Caco-2 (cell line): ENCODE data around the gene ZMYND15. TPM values are rescaled to one million over a fixed set of nuclear protein-coding genes. Genes with fewer than 3 reads are reported as not detected.
A peak's percentile ranks its signal among the peaks of the same experiment; 100 is the strongest.

Experiments
- BruUV-seq: library from RNA; stranded (reverse); fragments of 400-500 nt; replicated peaks from 2 replicates; lab custom pipeline; 2021; lab: Mats Ljungman, UMichigan
- CTCF ChIA-PET: fragments of 300-600 bp; sonication (Branson Sonifier 250); formaldehyde crosslinking; loops from one replicate; lab custom pipeline; 2022; ENCODE audit warnings: antibody characterized with exemption; lab: Charles Lee
- POLR2A ChIA-PET: fragments of 300-600 bp; sonication (Branson Sonifier 250); formaldehyde crosslinking; loops from one replicate; lab custom pipeline; 2022; ENCODE audit warnings: antibody characterized with exemption; lab: Charles Lee
- DNase-seq, 2 experiments: peaks; one replicate each; pipeline versions ENCODE4 v3.0.0 to v3.0.0-alpha.2; 2020 to 2022
- H3K27me3 ChIP-seq: replicated peaks from 2 replicates; pipeline ENCODE4 v1.6.0; 2011; ENCODE audit warnings: low read length; ENCODE audit not compliant: control insufficient read depth, insufficient read depth
- H3K36me3 ChIP-seq: 2 replicates; pipeline ENCODE4 v1.5.1; 2011; ENCODE audit warnings: low read length; ENCODE audit not compliant: control insufficient read depth, insufficient read depth
- H3K4me1 ChIP-seq: fragments of 250-450 bp; sonication (Bioruptor Pico); 2 replicates; pipeline ENCODE4 v1.5.1; 2020; ENCODE audit warnings: mild to moderate bottlenecking
- H3K4me3 ChIP-seq: 2 replicates; pipeline ENCODE4 v1.5.1; 2011; ENCODE audit warnings: low read depth, mild to moderate bottlenecking, control low read depth, low read length
- H3K9me3 ChIP-seq: fragments of 250-450 bp; sonication (Bioruptor Pico); 2 replicates; pipeline ENCODE4 v1.5.1; 2020; ENCODE audit warnings: mild to moderate bottlenecking, moderate library complexity
- H3K27ac Mint-ChIP-seq: one replicate; pipeline ENCODE4 v1.8.0; 2022; ENCODE audit warnings: mixed read lengths; ENCODE audit not compliant: unreplicated experiment
- H3K27me3 Mint-ChIP-seq: one replicate; pipeline ENCODE4 v1.8.0; 2022; ENCODE audit warnings: mixed read lengths; ENCODE audit not compliant: insufficient read depth, unreplicated experiment
- H3K36me3 Mint-ChIP-seq: one replicate; pipeline ENCODE4 v1.8.0; 2022; ENCODE audit warnings: mild to moderate bottlenecking, mixed read lengths; ENCODE audit not compliant: insufficient read depth, unreplicated experiment
- H3K4me1 Mint-ChIP-seq: one replicate; pipeline ENCODE4 v1.8.0; 2022; ENCODE audit warnings: low read depth, mixed read lengths; ENCODE audit not compliant: unreplicated experiment
- H3K4me3 Mint-ChIP-seq: one replicate; pipeline ENCODE4 v1.8.0; 2022; ENCODE audit warnings: mild to moderate bottlenecking, moderate library complexity, mixed read lengths; ENCODE audit not compliant: unreplicated experiment
- H3K9me3 Mint-ChIP-seq: one replicate; pipeline ENCODE4 v1.8.0; 2022; ENCODE audit warnings: mixed read lengths; ENCODE audit not compliant: unreplicated experiment
- intact Hi-C: fragments of 100-400 bp; cut with micrococcal nuclease; formaldehyde crosslinking; loops from one replicate; pipeline ENCODE4 v1.10.0; 2022; ENCODE audit not compliant: unreplicated experiment
- total RNA-seq: library from RNA; stranded (reverse); gene quantifications from 2 replicates; pipeline ENCODE4 v1.2.3, GENCODE V29; 2022
- TF ChIP-seq, protein P1 (sequence below), 2 experiments: fragments of 200-600 bp in 1 of 2; IDR thresholded peaks; 1 replicate in 1 of 2; 2 replicates in 1 of 2; pipeline versions ENCODE4 v1.5.1 to v1.8.0; 2011 to 2022; ENCODE audit warnings: antibody characterized with exemption in 1 of 2, control low read depth in 1 of 2, inconsistent platforms in 1 of 2, low read depth in 1 of 2, low read length in 1 of 2, mild to moderate bottlenecking in 1 of 2, moderate library complexity in 1 of 2; ENCODE audit not compliant: insufficient read depth in 1 of 2, severe bottlenecking in 1 of 2, unreplicated experiment in 1 of 2

Gene ZMYND15
- total RNA-seq, 1 experiment from 2014 or later: 3.5 TPM

DNA sequence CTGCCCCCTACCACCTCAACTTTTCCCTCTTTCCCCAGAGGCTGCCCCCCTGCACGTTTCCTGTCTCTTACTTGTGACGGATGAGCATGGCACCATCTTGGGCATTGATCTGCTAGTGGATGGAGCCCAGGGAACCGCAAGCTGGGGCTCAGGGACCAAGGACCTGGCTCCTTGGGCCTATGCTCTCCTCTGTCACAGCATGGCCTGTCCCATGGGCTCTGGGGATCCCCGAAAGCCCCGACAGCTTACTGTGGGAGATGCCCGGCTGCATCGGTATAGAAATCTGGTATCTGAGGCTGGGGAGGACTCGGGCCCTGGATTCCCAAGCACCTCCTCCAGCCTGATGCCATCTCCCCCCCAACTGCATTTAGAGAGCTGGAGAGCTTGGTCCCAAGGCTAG, 1.9 kb downstream of the ZMYND15 start:
- Histone ChIP-seq H3K4me1 (no peaks in the 10 kb centered on the region), H3K4me3 (no peak overlapping the region), H3K9me3 (no peaks in the 10 kb centered on the region), H3K36me3 (no peaks in the 10 kb centered on the region), H3K27me3 (no peaks in the 10 kb centered on the region)
- TF ChIP-seq, protein P1, sequence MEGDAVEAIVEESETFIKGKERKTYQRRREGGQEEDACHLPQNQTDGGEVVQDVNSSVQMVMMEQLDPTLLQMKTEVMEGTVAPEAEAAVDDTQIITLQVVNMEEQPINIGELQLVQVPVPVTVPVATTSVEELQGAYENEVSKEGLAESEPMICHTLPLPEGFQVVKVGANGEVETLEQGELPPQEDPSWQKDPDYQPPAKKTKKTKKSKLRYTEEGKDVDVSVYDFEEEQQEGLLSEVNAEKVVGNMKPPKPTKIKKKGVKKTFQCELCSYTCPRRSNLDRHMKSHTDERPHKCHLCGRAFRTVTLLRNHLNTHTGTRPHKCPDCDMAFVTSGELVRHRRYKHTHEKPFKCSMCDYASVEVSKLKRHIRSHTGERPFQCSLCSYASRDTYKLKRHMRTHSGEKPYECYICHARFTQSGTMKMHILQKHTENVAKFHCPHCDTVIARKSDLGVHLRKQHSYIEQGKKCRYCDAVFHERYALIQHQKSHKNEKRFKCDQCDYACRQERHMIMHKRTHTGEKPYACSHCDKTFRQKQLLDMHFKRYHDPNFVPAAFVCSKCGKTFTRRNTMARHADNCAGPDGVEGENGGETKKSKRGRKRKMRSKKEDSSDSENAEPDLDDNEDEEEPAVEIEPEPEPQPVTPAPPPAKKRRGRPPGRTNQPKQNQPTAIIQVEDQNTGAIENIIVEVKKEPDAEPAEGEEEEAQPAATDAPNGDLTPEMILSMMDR (IDR thresholded peaks at IDR 0.05; ENCODE audit: insufficient read depth in 1 of 2, low read depth in 1 of 2, low read length in 1 of 2, severe bottlenecking in 1 of 2, unreplicated experiment in 1 of 2): no peak
- no peak for DNase-seq
- intact Hi-C loops: no loop called here
- Mint-ChIP-seq H3K27ac (no peak overlapping the region), H3K9me3 (no peaks in the 10 kb centered on the region), H3K27me3 (no peaks in the 10 kb centered on the region), H3K36me3 (peaks cover 6% of the 10 kb centered on the region), H3K4me3 (peak overlapping the region; percentile 16), H3K4me1 (no peaks in the 10 kb centered on the region)
- ChIA-PET POLR2A (no interaction called here), CTCF (no interaction called here)
- BruUV-seq: no TSS peak

DNA sequence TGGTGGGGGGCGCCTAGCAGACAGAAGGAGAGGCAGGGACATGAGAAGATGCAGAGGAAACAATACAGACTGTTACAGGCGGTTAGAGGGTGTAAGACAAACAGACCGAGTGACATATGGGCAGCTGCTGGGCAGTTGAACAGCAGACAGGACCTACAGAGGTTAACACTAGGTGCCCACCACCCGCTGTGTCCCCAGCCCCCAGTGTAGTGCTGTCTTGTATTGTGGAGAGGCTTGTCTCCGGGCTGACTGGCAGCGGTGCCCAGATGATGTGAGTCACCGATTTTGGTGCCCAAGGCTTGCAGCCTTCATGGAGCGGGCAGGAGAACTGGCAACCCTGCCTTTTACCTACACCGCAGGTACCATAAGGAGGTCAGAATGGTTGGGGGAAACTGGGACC, 2.5 kb downstream of the ZMYND15 start:
- no peak for DNase-seq
- TF ChIP-seq, protein P1 (IDR thresholded peaks at IDR 0.05; ENCODE audit: insufficient read depth in 1 of 2, low read depth in 1 of 2, low read length in 1 of 2, severe bottlenecking in 1 of 2, unreplicated experiment in 1 of 2): no peak
- H3K27me3 ChIP-seq: no peaks in the 10 kb centered on the region
- no peak overlapping the region for H3K4me3 ChIP-seq
- Mint-ChIP-seq H3K9me3 (no peaks in the 10 kb centered on the region), H3K4me1 (no peaks in the 10 kb centered on the region), H3K27me3 (no peaks in the 10 kb centered on the region), H3K4me3 (no peak overlapping the region), H3K36me3 (peaks cover 6% of the 10 kb centered on the region), H3K27ac (no peak overlapping the region)
- no peaks in the 10 kb centered on the region for H3K36me3 ChIP-seq
- no peaks in the 10 kb centered on the region for H3K4me1 ChIP-seq
- H3K9me3 ChIP-seq: no peaks in the 10 kb centered on the region
- ChIA-PET POLR2A (no interaction called here), CTCF (no interaction called here)
- intact Hi-C loops: no loop called here
- BruUV-seq: no TSS peak

DNA sequence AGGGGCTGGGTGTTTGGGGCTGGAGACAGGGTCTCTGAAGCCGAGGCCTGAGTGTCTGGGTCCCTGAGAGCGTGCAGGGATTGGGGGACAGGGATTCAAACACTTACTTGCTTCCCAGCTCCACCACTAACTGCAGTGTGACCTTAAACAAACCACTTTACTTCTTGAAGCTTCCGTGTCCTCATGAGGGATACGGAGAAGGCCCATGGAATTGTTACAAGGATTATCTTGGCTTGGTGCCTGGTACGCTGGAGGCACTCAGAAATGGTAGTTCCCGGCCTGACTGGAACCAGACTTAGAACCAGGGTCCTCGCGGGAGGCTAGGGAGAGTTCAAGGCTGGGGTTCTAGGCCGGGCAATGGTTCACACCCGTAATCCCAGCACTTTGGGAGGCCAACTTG, 3.0 kb downstream of the ZMYND15 start:
- H3K4me3 ChIP-seq: no peak overlapping the region
- no peaks in the 10 kb centered on the region for H3K4me1 ChIP-seq
- no peak overlapping the region for H3K4me3 Mint-ChIP-seq
- no peaks in the 10 kb centered on the region for H3K9me3 ChIP-seq
- H3K27me3 ChIP-seq: no peaks in the 10 kb centered on the region
- POLR2A ChIA-PET: no interaction called here
- TF ChIP-seq, protein P1 (IDR thresholded peaks at IDR 0.05; ENCODE audit: insufficient read depth in 1 of 2, low read depth in 1 of 2, low read length in 1 of 2, severe bottlenecking in 1 of 2, unreplicated experiment in 1 of 2): no peak
- intact Hi-C loops: no loop called here
- no peaks in the 10 kb centered on the region for H3K27me3 Mint-ChIP-seq
- BruUV-seq: no TSS peak
- H3K27ac Mint-ChIP-seq: no peak overlapping the region
- no peaks in the 10 kb centered on the region for H3K9me3 Mint-ChIP-seq
- CTCF ChIA-PET: no interaction called here
- DNase-seq: no peak
- no peaks in the 10 kb centered on the region for H3K4me1 Mint-ChIP-seq
- no peaks in the 10 kb centered on the region for H3K36me3 ChIP-seq
- H3K36me3 Mint-ChIP-seq: peaks cover 6% of the 10 kb centered on the region
